Nephron progenitor cell (in vitro differentiated cells): ENCODE data around the gene TAOK1.

Source experiments
- DNase-seq: peaks from one replicate; pipeline ENCODE4 v3.0.0; 2021
- H3K27ac Mint-ChIP-seq: 2 replicates; pipeline ENCODE4 v1.8.0; 2021; ENCODE audit warnings: mild to moderate bottlenecking, moderate library complexity, mixed read lengths
- H3K27me3 Mint-ChIP-seq: 2 replicates; pipeline ENCODE4 v1.8.0; 2021; ENCODE audit warnings: mild to moderate bottlenecking, low read depth, mixed read lengths; ENCODE audit not compliant: poor library complexity
- H3K36me3 Mint-ChIP-seq: 2 replicates; pipeline ENCODE4 v1.8.0; 2021; ENCODE audit warnings: low read depth, mixed read lengths
- H3K4me1 Mint-ChIP-seq: 2 replicates; pipeline ENCODE4 v1.8.0; 2021; ENCODE audit warnings: mixed read lengths
- H3K4me3 Mint-ChIP-seq: 2 replicates; pipeline ENCODE4 v1.8.0; 2021; ENCODE audit warnings: mild to moderate bottlenecking, moderate library complexity, mixed read lengths
- H3K9me3 Mint-ChIP-seq: 2 replicates; pipeline ENCODE4 v1.8.0; 2021; ENCODE audit warnings: mild to moderate bottlenecking, moderate library complexity, mixed read lengths
- CTCF ChIP-seq: fragments of 200-600 bp; sonication (generic); IDR thresholded peaks from 2 replicates; pipeline ENCODE4 v1.5.0; 2021; ENCODE audit warnings: antibody characterized with exemption

The TAOK1 gene

GRCh38 chr17:29592850-29593551, 202.8 kb downstream of the TAOK1 start, which contains the start of gene ANKRD13B:
Gene ANKRD13B (plus strand): TSS chr17:29593132. CDS start chr17:29593622, 490 bp downstream.
- peaks cover 13% of the 10 kb centered on the region for H3K27me3 Mint-ChIP-seq
- H3K36me3 Mint-ChIP-seq = no peaks in the 10 kb centered on the region
- TF ChIP-seq CTCF = no peak
- no peaks in the 10 kb centered on the region for H3K9me3 Mint-ChIP-seq
- H3K4me1 Mint-ChIP-seq = peaks cover 74% of the 10 kb centered on the region
- peak; percentile 55 for DNase-seq
- H3K27ac Mint-ChIP-seq = no peak within 1 kb of the TSS
- peak within 1 kb of the TSS; percentile 84 for H3K4me3 Mint-ChIP-seq

- TF ChIP-seq CTCF = no peak
- H3K36me3 Mint-ChIP-seq = no peaks in the 10 kb centered on the region
- no peak overlapping the region for H3K27ac Mint-ChIP-seq
- H3K4me1 Mint-ChIP-seq = peaks cover 75% of the 10 kb centered on the region
- H3K4me3 Mint-ChIP-seq = peak overlapping the region; percentile 77
- peaks cover 13% of the 10 kb centered on the region for H3K27me3 Mint-ChIP-seq
- peak; percentile 57 for DNase-seq
- no peaks in the 10 kb centered on the region for H3K9me3 Mint-ChIP-seq
Observed at GRCh38 chr17:29593591-29594518, 203.7 kb downstream of the TAOK1 start.

GRCh38 chr17:29594519-29595090, 204.4 kb downstream of the TAOK1 start:
- Mint-ChIP-seq H3K4me3 (peak overlapping the region; percentile 77), H3K9me3 (no peaks in the 10 kb centered on the region), H3K4me1 (peaks cover 83% of the 10 kb centered on the region)

GRCh38 chr17:29595107-29595942, 205.2 kb downstream of the TAOK1 start:
- peaks cover 81% of the 10 kb centered on the region for H3K4me1 Mint-ChIP-seq
- H3K9me3 Mint-ChIP-seq = no peaks in the 10 kb centered on the region
- H3K36me3 Mint-ChIP-seq = no peaks in the 10 kb centered on the region
- peak; percentile 1 for DNase-seq
- TF ChIP-seq CTCF = no peak
- H3K27ac Mint-ChIP-seq = no peak overlapping the region
- H3K27me3 Mint-ChIP-seq = peaks cover 13% of the 10 kb centered on the region
- H3K4me3 Mint-ChIP-seq = no peak overlapping the region

More at GRCh38 chr17:29594519-29595090, 204.4 kb downstream of the TAOK1 start:
- H3K36me3 Mint-ChIP-seq = no peaks in the 10 kb centered on the region
- no peak for TF ChIP-seq CTCF
- H3K27me3 Mint-ChIP-seq = peaks cover 13% of the 10 kb centered on the region
- no peak overlapping the region for H3K27ac Mint-ChIP-seq
- peak; percentile 4 for DNase-seq

- peak overlapping the region; percentile 7 for H3K4me3 Mint-ChIP-seq
- peaks cover 16% of the 10 kb centered on the region for H3K27me3 Mint-ChIP-seq
- no peaks in the 10 kb centered on the region for H3K36me3 Mint-ChIP-seq
- TF ChIP-seq CTCF = no peak
- H3K4me1 Mint-ChIP-seq = peaks cover 80% of the 10 kb centered on the region
- no peak for DNase-seq
- no peak overlapping the region for H3K27ac Mint-ChIP-seq
- H3K9me3 Mint-ChIP-seq = no peaks in the 10 kb centered on the region
Observed at GRCh38 chr17:29595943-29596774, 206.0 kb downstream of the TAOK1 start.
